Upper lobe of right lung (tissue), 1 donor: ENCODE results near the gene DEDD2. TPM values are rescaled to one million over a fixed set of nuclear protein-coding genes. Genes with fewer than 3 reads are reported as not detected.
A peak's percentile ranks its signal among the peaks of the same experiment; 100 is the strongest.

ENCODE experiments used
- ATAC-seq: fragments of 200-7000 bp; cut with Tn5 transposase; one replicate; pipeline ENCODE4 v1.9.1; 2020; ENCODE audit warnings: mild to moderate bottlenecking, moderate library complexity
- DNase-seq: peaks from one replicate; pipeline ENCODE4 v3.0.0-alpha.2; 2020
- H3K27ac ChIP-seq: fragments of 200-600 bp; one replicate; pipeline ENCODE4 v1.8.0; 2022
- H3K27me3 ChIP-seq: fragments of 200-600 bp; one replicate; pipeline ENCODE4 v1.8.0; 2022; ENCODE audit warnings: mild to moderate bottlenecking
- H3K36me3 ChIP-seq: fragments of 200-600 bp; one replicate; pipeline ENCODE4 v1.8.0; 2022
- H3K4me1 ChIP-seq: fragments of 200-600 bp; one replicate; pipeline ENCODE4 v1.8.0; 2022
- H3K4me3 ChIP-seq: fragments of 200-600 bp; one replicate; pipeline ENCODE4 v1.8.0; 2022; ENCODE audit warnings: mild to moderate bottlenecking
- H3K9me3 ChIP-seq: fragments of 200-600 bp; one replicate; pipeline ENCODE4 v1.8.0; 2022
- CTCF ChIP-seq: fragments of 200-600 bp; IDR thresholded peaks from one replicate; pipeline ENCODE4 v1.8.0; 2022; ENCODE audit warnings: antibody characterized with exemption
- intact Hi-C: fragments of 100-400 bp; cut with DNase I; formaldehyde crosslinking; loops from one replicate; pipeline ENCODE4 v1.11.0; 2022
- total RNA-seq: library from RNA; stranded (reverse); fragmentation: NEBNext Ultra II Directional; extraction: Animal tissue kit (Norgen Biotek cat#: 25700); gene quantifications from one replicate; pipeline ENCODE4 v1.2.1, GENCODE V29; 2021
- donor health status: DM: no; HTN: yes; CAD: no; lungs with severe emphysema.

The DEDD2 gene
- total RNA-seq, 1 donor from 2014 or later: 25.1 TPM

- Histone ChIP-seq H3K27ac (no peak overlapping the region), H3K9me3 (no peaks in the 10 kb centered on the region), H3K27me3 (no peaks in the 10 kb centered on the region), H3K36me3 (peaks cover 72% of the 10 kb centered on the region), H3K4me1 (peaks cover 16% of the 10 kb centered on the region), H3K4me3 (no peak overlapping the region)
- intact Hi-C loops: no loop called here
- DNase-seq: no peak
- ATAC-seq: no peak
- no peak for TF ChIP-seq CTCF
These were observed 4.6 kb downstream of the DEDD2 start for GRCh38 chr19:42212886-42213285.

GRCh38 chr19:42208612-42209011 is 8.9 kb downstream of the DEDD2 start:
- no peak for TF ChIP-seq CTCF
- Histone ChIP-seq H3K36me3 (peaks cover 95% of the 10 kb centered on the region), H3K27me3 (no peaks in the 10 kb centered on the region), H3K4me3 (no peak overlapping the region), H3K4me1 (peaks cover 4% of the 10 kb centered on the region), H3K27ac (no peak overlapping the region), H3K9me3 (no peaks in the 10 kb centered on the region)
- intact Hi-C loops: no loop called here
- DNase-seq: no peak
- ATAC-seq: no peak

- peak overlapping the region; percentile 17 for H3K27ac ChIP-seq
- intact Hi-C loops: no loop called here
- ATAC-seq (peak; percentile 81), DNase-seq (no peak)
- no peak overlapping the region for H3K4me3 ChIP-seq
- no peak for TF ChIP-seq CTCF
- H3K4me1 ChIP-seq: no peaks in the 10 kb centered on the region
- H3K9me3 ChIP-seq: no peaks in the 10 kb centered on the region
- peaks cover 93% of the 10 kb centered on the region for H3K36me3 ChIP-seq
- no peaks in the 10 kb centered on the region for H3K27me3 ChIP-seq
These were observed 9.7 kb downstream of the DEDD2 start for GRCh38 chr19:42207767-42208271.

GRCh38 chr19:42206871-42207755 is 10.4 kb downstream of the DEDD2 start:
- no peak for ATAC-seq
- no peak for TF ChIP-seq CTCF
- peaks cover 88% of the 10 kb centered on the region for H3K36me3 ChIP-seq

GRCh38 chr19:42204664-42205063 is 12.8 kb downstream of the DEDD2 start:
- no peak for TF ChIP-seq CTCF
- H3K4me3 ChIP-seq: no peak overlapping the region
- no peak overlapping the region for H3K27ac ChIP-seq
- peaks cover 15% of the 10 kb centered on the region for H3K4me1 ChIP-seq
- peaks cover 74% of the 10 kb centered on the region for H3K36me3 ChIP-seq
- H3K27me3 ChIP-seq: no peaks in the 10 kb centered on the region
- H3K9me3 ChIP-seq: no peaks in the 10 kb centered on the region
- no peak for ATAC-seq
- DNase-seq: no peak
- intact Hi-C loops: no loop called here

More at GRCh38 chr19:42206871-42207755, 10.4 kb downstream of the DEDD2 start:
- intact Hi-C loops: no loop called here
- Histone ChIP-seq H3K4me3 (no peak overlapping the region), H3K4me1 (peaks cover 4% of the 10 kb centered on the region), H3K27me3 (no peaks in the 10 kb centered on the region), H3K27ac (peak overlapping the region; percentile 17), H3K9me3 (no peaks in the 10 kb centered on the region)
- no peak for DNase-seq
